Left colon (tissue), 2 donors: ENCODE data around the gene KASH5. TPM values are rescaled to one million over a fixed set of nuclear protein-coding genes. Genes with fewer than 3 reads are reported as not detected.
"Not testable (repeated sequence)": the region's sequence is repeated elsewhere in the genome, so short reads cannot be mapped to it uniquely, and the experiment has no call there.

Experiments
- ATAC-seq: fragments of 200-7000 bp; cut with Tn5 transposase; one replicate; pipeline ENCODE4 v1.9.1; 2020; ENCODE audit warnings: mild to moderate bottlenecking, moderate library complexity
- DNase-seq, 2 donors: peaks; one replicate each; pipeline ENCODE4 v3.0.0-alpha.2; 2020
- intact Hi-C, 2 donors: fragments of 100-400 bp; cut with DNase I in 1 of 2; cut with micrococcal nuclease in 1 of 2; formaldehyde crosslinking; loops; one replicate each; pipeline versions ENCODE4 v1.11.2 to v1.14.0; 2022; cut with DNase I, micrococcal nuclease
- total RNA-seq, 2 donors: library from RNA; stranded (reverse); fragmentation: NEBNext Ultra II Directional; extraction: Animal tissue kit (Norgen Biotek cat#: 25700); gene quantifications; one replicate each; pipeline ENCODE4 v1.2.1, GENCODE V29; 2021
- donor health status: DM: no; HTN: no; CAD: no.
- donor health status: DM: yes; HTN: yes; CAD: no.

The KASH5 gene
- total RNA-seq, 2 donors from 2014 or later: not detected

DNA sequence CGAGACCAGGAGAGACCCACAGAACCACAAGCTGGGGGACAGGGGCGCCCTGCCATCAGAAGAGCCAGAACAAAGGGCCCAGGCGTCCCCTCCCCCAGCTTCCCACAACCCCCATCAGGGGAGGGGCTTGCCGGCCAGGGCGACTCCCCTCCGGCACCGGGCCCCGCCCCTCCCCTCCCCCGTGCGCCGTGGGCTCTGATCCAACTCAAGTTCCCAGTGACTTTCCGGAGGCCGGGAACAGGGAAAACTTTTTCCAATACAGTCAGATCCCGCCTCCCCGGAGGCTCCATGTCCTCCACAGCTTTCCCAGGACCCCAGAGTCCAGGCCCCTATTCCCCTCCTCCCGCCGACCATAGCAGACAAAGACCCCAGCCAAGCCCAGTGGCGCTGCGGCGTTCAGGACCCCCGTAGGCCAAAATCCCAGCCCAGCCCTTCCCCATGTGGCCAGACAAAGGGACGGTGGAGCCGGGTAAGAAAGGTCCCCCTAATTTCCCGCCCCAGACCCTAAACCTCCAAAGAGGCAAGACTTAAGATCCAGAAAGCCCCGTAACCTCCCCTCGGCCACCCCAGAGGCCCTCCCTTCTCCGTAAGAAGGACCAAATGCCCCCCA lies 26.5 kb upstream of the KASH5 start:
- peak; percentile 54 for ATAC-seq
- DNase-seq: peak; percentile 77 to 80
- intact Hi-C loops: no loop called here

DNA sequence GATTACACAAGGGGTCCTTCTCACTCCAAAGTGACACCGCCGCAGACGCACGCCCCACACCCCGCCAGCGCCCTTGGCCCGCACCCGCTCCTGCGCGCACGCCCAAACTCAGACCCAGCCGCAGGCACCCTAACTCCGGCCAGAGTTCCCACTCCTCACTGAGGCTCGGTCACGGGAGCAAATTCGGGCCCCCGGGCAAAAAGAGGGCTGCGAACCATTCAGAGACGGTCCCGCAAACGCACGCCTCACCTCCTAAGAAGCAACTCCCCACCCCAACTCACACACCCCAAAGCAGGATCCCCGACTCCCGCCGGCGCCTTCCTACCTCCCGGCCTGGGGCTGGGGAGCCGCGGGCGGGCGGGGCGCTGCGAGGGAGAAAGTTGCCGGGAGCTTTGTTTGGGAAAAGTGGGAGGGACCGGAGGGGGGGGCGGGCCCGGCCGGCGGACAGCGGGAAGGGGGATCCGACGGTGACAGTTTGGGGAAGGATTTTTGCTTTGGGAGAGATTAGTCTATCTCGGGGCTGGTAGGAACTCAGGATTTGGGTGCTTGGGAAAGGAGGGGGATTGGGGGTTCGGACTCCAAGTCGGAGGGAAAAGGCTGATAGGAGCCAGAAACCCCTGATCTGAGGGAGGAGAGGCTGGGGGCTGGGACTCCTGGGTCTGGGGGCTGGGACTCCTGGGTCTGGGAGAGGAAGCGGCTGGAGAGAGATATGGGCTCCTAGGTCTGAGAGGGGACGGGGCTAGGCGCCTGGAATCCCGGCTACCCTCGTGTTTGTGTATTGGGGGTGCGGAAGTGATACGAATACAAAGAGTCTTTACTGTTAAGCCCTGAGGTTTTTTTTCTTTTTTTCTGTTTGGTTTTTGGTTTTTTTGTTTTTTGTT lies 25.8 kb upstream of the KASH5 start, which contains the start of gene TEAD2:
TSS of gene TEAD2 (minus strand) at position 369 of the 881 bp plus-strand sequence. CDS start 2,341 bp downstream, outside the sequence.
- intact Hi-C loops: no loop called here
- DNase-seq (peak; percentile 71 to 80), ATAC-seq (peak; percentile 44)

DNA sequence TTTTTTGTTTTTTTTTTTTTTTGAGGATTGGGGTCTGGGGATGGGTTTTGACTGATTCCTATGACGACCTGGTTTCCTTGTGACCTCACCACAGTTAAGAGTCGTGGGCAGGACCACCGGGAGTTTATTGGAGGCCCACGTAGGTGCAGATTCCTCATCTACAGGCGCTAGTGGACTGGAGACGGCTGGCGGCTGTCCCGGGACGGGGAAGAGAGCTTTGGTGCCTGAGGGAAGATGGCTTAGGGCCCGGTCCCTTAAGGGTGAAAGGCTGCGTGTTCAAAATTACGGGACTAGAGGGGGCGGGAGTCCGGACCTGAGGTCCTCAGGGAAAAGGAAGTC lies 25.2 kb upstream of the KASH5 start:
- ATAC-seq (peak; percentile 8), DNase-seq (peak; percentile 46 to 62)
- intact Hi-C loops: no loop called here

DNA sequence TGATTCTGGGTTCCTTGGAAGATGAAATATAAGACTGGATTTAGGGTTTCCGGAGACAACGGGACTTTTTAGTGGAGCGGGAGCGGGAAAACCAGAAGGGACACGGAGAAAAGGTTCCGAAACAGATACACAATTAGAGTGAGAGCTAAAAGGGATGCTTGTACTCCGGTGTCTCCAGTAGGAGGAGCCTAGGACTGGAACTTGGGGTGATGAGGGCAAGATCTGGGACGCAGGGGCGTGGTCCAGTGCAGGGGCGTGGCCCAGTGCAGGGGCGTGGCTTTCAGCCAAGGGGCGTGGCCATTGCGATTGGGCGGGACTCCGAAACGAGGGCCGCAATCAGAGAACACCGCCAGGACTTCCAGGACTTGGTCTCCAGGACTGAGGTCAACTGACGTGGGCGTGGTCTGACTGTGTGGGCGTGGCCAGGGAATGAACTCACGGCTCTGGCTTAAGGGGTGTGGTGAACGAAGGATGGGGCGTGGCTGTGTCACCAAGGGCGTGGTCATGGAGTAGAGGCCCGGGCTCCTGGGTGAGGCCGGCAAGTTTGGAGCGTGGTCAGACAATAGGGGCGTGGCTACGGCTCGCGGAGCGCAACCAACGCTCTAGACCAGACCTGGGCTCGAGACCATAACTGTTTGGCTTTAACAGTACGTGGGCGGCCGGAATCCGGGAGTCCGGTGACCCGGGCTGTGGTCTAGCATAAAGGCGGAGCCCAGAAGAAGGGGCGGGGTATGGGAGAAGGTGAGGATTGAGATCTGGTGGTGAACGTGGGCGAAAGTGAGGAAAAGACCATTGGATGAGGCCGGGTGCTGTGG lies 24.6 kb upstream of the KASH5 start, which contains the start of gene DKKL1:
TSS of gene DKKL1 (plus strand) at position 610 of the 815 bp plus-strand sequence. CDS start at position 732, 122 bp downstream.
- peak; percentile 99 for DNase-seq
- intact Hi-C loops: no loop called here
- peak; percentile 90 for ATAC-seq

DNA sequence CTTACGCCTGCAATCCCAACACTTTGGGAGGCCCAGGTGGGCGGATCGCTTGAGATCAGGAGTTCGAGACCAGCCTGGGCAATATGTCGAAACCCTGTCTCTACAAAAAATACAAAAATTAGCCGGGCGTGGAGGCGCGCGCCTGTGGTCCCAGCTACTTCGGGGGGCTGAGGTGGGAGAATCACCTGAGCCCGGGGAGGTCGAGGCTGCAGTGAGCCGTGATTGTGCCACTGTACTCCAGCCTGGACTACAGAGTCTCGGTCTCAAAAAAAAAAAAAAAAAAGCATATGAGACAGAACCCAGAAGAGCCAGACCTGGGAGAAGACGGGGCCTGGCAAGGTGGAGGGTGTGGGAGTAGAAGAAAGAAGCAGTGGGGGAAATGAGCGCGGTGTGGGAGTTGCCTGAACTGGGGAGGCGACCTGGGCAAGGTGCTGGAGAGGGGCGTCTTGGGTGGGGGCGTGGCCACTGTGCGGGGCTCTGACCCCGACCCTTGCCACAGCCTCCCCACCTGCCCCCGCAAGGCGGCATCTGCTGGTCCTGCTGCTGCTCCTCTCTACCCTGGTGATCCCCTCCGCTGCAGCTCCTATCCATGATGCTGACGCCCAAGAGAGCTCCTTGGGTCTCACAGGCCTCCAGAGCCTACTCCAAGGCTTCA lies 23.8 kb upstream of the KASH5 start:
- intact Hi-C loops: no loop called here
- DNase-seq: no peak
- ATAC-seq: no peak

DNA sequence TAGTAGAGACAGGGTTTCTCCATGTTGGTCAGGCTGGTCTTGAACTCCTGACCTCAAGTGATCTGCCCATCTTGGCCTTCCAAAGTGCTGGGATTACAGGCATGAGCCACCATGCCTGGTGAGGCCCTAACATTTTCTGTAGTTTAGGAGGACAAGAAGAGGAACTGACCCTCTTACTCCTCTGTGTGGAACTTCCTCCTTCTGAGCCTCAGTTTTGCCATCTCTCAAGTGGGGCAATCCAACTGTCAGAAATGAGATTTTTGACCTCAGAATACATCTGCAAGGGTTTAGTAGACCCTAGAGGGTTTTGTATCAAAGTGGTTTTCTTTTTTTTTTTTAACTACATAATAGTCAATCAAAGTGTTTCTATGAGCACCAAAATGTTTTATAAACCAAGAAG lies 21.9 kb upstream of the KASH5 start:
- DNase-seq: no peak
- ATAC-seq: no peak
- intact Hi-C loops: no loop called here

DNA sequence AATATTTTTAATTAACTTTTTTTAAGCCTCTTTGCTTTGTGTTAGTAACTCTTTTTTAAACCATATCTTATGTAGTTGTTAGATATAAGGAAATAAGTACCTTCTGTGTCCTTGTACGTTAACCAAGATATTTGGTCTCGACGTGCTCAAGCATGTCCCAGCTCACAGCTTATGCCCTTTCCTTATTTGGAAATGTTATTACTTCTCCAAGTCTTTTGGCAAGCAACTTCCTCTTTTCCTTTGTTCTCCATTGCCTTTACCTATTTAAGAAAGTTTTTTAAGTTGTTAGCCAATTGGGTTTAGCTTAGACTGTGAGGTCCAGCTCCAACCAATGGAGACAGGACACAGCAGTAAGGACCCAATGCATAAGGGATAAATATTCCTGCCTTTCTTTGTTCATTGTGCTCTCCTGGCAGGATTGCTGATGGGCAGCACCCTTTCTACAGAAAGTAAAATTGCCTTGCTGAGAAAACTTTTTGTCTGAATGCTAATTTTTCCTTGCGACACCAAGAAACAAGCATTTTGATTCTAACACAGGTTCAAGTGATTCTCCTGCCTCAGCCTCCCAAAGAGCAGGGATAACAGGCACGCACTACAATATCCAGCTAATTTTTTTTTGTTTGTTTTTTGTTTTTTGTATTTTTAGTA lies 19.2 kb upstream of the KASH5 start:
- intact Hi-C loops: no loop called here
- DNase-seq (no peak), ATAC-seq (no peak)

DNA sequence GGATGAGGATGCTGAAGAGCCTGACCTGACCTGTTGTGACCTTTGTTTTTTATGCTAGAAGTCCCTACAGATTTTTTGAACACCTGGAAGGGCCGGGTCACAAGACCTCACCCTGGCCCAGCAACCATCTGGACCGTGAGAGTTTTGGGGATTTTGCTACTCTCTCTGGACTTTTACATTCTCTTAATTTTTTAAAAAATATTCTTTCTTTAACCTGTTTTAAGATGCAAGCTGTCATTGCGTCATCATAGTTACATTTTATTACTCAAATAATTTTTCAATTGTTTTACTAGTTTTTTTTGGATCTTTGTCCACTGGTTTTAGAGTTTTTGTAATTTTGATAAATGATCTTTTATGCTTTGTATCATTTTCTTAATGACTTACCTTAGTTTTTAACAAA lies 16.9 kb upstream of the KASH5 start:
- ATAC-seq: no peak
- DNase-seq: no peak
- intact Hi-C loops: no loop called here

DNA sequence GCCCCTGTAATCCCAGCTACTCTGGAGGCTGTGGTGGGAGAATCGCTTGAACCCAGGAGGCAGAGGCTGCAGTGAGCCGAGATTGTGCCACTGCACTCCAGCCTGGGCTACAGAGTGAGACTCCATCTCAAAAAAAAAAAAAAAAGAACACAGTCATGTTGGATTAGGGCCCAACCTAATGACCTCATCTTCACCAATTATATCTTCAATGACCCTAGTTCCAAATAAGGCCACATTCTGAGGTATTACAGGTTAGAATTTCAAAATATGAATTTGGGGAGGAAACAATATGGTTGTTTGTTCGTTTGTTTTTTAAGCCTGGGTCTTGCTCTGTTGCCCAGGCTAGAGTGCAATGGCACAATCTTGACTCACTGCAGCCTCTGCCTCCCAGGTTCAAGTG lies 14.9 kb upstream of the KASH5 start:
- intact Hi-C loops, ATAC-seq: not testable (repeated sequence)

DNA sequence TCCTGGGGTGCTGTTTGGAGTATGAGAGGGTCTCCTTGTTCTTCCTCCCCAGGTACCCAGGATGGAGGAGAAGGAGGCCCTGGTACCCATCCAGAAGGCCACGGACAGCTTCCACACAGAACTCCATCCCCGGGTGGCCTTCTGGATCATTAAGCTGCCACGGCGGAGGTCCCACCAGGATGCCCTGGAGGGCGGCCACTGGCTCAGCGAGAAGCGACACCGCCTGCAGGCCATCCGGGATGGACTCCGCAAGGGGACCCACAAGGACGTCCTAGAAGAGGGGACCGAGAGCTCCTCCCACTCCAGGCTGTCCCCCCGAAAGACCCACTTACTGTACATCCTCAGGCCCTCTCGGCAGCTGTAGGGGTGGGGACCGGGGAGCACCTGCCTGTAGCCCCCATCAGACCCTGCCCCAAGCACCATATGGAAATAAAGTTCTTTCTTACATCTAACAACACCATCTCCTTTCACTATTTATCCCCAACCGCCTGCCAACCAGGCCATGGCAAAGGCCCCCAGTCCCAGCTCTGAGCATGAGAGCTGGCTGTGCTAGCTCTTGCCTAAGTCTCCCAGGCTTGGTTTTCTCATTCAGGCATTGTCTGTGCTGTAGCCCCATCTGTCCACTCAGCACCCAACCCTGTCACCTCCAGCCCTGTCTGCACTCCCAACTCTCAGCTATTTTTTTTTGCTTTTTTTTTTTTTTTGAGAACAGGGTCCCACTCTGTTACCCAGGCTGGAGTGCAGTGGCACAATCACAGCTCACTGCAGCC lies 13.2 kb upstream of the KASH5 start:
- ATAC-seq: no peak
- no peak for DNase-seq
- intact Hi-C loops: no loop called here

More for the DNA sequence above, 14.9 kb upstream of the KASH5 start:
- not testable (repeated sequence) for DNase-seq

DNA sequence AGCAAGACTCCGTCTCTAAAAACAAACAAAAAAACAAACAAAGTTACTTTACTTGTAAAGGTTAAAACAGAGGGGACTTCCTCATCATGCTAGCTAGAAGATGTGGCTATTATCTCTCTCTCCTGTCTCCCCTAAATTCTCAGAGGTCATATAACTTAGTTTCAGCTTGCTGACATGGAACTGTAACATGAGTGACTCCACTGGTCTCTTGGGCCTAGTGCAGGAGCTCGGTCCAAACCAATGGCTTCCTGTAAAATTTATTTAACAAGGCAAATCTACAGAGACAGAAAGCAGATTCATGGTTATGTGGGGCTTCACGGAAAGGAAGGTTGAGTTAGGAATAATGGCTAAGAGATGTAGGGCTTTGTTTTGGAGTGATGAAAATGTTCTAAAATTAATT lies 9.5 kb upstream of the KASH5 start:
- ATAC-seq: no peak
- no peak for DNase-seq
- intact Hi-C loops: no loop called here

DNA sequence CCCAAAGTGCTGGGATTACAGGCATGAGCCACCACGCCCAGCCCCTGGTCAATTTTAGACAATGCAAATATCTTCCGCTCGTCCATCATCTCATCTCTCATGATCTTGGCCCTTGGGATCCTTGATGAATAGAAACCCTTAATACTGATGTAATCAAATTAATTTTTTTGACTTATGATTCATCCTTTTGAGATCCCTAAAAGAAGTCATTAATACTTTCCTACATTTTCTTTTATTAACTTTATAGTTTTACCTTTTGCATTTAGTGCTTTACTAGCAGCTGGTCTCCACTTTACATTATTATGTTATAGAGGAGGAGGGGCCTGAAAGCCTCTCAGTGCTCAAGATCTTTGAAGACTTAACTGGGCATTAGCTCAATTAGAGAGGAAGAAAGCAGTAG lies 7.7 kb upstream of the KASH5 start:
- intact Hi-C loops: no loop called here
- no peak for DNase-seq
- ATAC-seq: no peak

DNA sequence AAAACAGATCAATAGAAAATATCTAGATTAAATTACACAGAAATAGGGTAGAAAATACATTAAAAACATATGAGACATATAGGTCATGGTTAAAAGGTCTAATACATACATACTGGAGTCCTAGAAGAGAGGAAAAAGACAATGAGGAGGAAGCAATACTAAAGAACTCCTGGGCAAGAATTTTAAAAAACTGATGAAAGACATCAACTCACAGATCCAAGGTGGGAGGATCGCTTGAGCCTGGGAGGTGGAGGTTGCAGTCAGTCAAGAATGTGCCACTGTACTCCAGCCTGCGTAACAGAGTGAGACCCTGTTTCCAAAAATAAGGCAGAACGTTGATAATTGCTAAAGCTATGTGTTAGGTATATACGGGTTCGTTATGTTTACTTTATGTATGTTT lies 5.4 kb upstream of the KASH5 start:
- ATAC-seq (no peak), DNase-seq (no peak)
- intact Hi-C loops: no loop called here

DNA sequence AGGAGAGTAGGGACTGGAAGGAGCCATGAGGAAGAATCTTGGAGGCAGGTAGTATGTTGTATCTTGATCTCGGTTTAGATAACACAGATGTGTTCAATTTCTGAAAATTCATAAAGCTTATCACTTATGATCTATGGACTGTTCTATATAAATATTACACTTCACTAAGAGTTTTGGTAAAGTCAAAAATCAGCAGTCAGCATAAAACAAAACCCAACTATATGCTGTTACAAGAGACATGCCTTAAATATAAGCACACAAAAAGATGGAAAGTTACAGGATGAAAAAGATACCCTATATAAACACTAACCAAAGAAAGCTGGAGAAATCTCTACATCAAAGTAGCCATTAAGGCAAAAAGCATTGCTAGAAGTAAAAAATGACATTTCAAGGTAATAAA lies 4.5 kb upstream of the KASH5 start:
- ATAC-seq (no peak), DNase-seq (no peak)
- intact Hi-C loops: no loop called here

DNA sequence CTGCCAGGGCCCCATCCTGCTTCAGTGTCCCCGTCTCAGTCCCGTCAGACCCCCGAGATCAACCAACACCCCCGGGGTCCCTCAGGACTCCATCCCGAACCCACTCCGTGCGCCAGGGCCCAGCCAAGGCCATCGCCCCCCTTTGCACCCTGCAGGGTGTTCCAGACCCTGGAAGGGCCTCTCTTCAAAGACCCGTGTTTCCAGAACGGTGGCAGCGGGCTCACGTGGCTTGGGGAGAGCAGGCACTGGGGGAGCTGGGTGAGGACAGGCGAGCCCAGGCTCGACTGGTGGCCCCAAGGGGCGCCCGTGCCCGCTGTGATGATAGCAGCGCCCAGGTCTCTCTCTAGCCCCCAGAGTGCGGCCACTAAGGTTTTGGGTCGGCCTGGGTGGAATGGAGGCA lies 1.4 kb downstream of the KASH5 start:
- intact Hi-C loops: no loop called here
- no peak for ATAC-seq

DNA sequence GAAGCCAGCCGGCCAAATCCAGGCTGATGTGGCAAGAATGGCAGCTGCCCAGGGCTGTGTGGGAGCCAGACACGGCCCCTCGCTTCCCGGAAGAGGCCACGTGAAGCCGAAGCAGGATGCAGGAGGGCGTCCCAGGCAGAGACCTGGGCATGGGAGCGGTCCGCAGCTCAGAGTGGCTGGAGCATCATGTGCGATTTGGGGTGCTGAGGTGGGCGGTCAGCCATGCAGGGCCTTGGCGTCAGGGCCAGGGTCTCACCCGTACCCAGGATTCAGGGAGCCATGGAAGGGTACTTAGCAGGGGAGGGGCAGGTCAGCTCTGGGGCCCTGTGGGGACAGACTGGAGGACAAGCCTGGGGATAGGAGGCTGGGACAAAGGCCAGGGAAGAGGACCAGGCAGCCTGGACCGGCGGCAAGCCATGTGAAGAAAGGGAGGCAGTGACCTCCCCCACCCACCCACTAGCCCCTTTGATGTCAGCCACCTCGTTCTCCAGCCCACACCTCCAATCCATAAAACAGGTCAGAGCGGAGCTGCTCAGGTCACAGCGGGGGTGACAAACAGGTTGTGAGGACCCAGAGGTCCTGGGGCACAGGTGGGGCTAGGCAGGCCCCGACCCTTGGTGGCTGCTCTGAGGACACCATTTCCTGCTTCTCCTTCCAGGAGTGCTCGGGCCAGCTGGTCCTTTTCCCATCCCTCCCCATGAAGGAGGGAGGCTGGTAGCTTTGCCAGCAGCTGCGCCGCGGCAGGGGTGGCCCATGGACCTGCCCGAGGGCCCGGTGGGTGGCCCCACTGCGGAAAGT lies 2.3 kb downstream of the KASH5 start:
- ATAC-seq (no peak), DNase-seq (no peak)
- intact Hi-C loops: loop anchor here in 1 of 2 donors (5.0 kb wide), 1 partner anchor 52 kb away; the partner anchor contains the start of gene SLC17A7

More for the DNA sequence above, 1.4 kb downstream of the KASH5 start:
- DNase-seq: no peak

DNA sequence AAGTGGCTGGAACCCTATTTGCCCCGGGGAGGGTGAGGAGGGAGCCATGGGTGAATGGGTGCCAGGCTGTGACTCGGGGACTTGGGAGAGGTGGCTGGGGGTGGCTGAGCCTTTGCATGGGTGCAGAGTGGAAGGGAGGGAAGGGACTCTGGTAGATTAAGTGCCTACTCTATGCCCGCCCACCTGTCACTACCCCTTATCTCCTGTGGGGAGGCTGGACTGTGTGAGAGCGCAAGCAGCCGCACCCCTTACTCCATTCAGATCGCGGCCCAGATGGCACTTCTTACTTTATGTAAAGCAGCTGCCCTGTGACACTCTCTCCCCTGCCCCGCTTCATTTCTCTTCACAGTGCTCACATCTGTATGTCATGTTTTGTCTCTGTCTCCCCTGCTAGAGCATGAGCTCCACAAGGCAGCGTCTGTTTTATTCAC lies 2.9 kb downstream of the KASH5 start:
- intact Hi-C loops: loop anchor here in 1 of 2 donors (5.0 kb wide), 1 partner anchor 51 kb away; the partner anchor contains the start of gene SLC17A7

More for the DNA sequence above, 2.9 kb downstream of the KASH5 start:
- DNase-seq (no peak), ATAC-seq (no peak)
